ENCODE data around the gene KRTAP10-10. TPM values are rescaled to one million over a fixed set of nuclear protein-coding genes. Genes with fewer than 3 reads are reported as not detected.

Gene KRTAP10-10
- total RNA-seq, 1 donor from 2014 or later: not detected

GRCh38 chr21:44603109-44603875, 33.9 kb upstream of the KRTAP10-10 start:
- H3K9ac ChIP-seq (ENCODE audit: low read length): no peak overlapping the region
- no peak overlapping the region for H2AFZ ChIP-seq (ENCODE audit: low read depth, low read length)
- H4K20me1 ChIP-seq (ENCODE audit: insufficient read depth, low read length): no peaks in the 10 kb centered on the region
- H3K79me2 ChIP-seq (ENCODE audit: insufficient read depth, low read length): no peaks in the 10 kb centered on the region
- no peaks in the 10 kb centered on the region for H3K36me3 ChIP-seq (ENCODE audit: insufficient read depth, low read length)
- H3K27me3 ChIP-seq (ENCODE audit: insufficient read depth, low read length): no peaks in the 10 kb centered on the region
- H3K27ac ChIP-seq (ENCODE audit: low read depth, low read length): no peak overlapping the region
- H3K9me3 ChIP-seq (ENCODE audit: insufficient read depth, low read depth, low read length): peaks cover 3% of the 10 kb centered on the region
- Mint-ChIP-seq H3K27ac (ENCODE audit: unreplicated experiment) (no peak overlapping the region), H3K4me1 (ENCODE audit: low read depth, unreplicated experiment) (no peaks in the 10 kb centered on the region), H3K36me3 (ENCODE audit: low read depth, unreplicated experiment) (peaks cover 2% of the 10 kb centered on the region), H3K9me3 (ENCODE audit: unreplicated experiment) (peaks cover 11% of the 10 kb centered on the region), H3K27me3 (ENCODE audit: low read depth, unreplicated experiment) (peaks cover 41% of the 10 kb centered on the region), H3K4me3 (ENCODE audit: unreplicated experiment) (no peak overlapping the region)
- no peaks in the 10 kb centered on the region for H3K4me1 ChIP-seq (ENCODE audit: insufficient read depth, low read length)
- H3K4me3 ChIP-seq (ENCODE audit: insufficient read depth, low read depth, low read length): no peak overlapping the region
- TF ChIP-seq CTCF (IDR thresholded peaks at IDR 0.05; ENCODE audit: insufficient read depth, low read depth, low read length): no peak
- no peak for TF ChIP-seq EZH2 (IDR thresholded peaks at IDR 0.05; ENCODE audit: insufficient read depth, low read length)
- H3K4me2 ChIP-seq (ENCODE audit: low read length): no peak overlapping the region
- DNase-seq (ENCODE audit: low read depth) (no peak), FAIRE-seq (no peak)

GRCh38 chr21:44603911-44604310, 33.2 kb upstream of the KRTAP10-10 start:
- H3K27ac ChIP-seq (ENCODE audit: low read depth, low read length): no peak overlapping the region
- FAIRE-seq: no peak
- no peaks in the 10 kb centered on the region for H4K20me1 ChIP-seq (ENCODE audit: insufficient read depth, low read length)
- H3K36me3 ChIP-seq (ENCODE audit: insufficient read depth, low read length): no peaks in the 10 kb centered on the region
- no peak overlapping the region for H3K9ac ChIP-seq (ENCODE audit: low read length)
- peaks cover 10% of the 10 kb centered on the region for H3K9me3 Mint-ChIP-seq (ENCODE audit: unreplicated experiment)
- no peaks in the 10 kb centered on the region for H3K4me1 Mint-ChIP-seq (ENCODE audit: low read depth, unreplicated experiment)
- no peak overlapping the region for H3K4me3 ChIP-seq (ENCODE audit: insufficient read depth, low read depth, low read length)
- TF ChIP-seq EZH2 (IDR thresholded peaks at IDR 0.05; ENCODE audit: insufficient read depth, low read length) (no peak), CTCF (IDR thresholded peaks at IDR 0.05; ENCODE audit: insufficient read depth, low read depth, low read length) (no peak)
- H3K79me2 ChIP-seq (ENCODE audit: insufficient read depth, low read length): no peaks in the 10 kb centered on the region
- no peaks in the 10 kb centered on the region for H3K4me1 ChIP-seq (ENCODE audit: insufficient read depth, low read length)
- H3K27ac Mint-ChIP-seq (ENCODE audit: unreplicated experiment): no peak overlapping the region
- H3K27me3 ChIP-seq (ENCODE audit: insufficient read depth, low read length): no peaks in the 10 kb centered on the region
- H3K4me3 Mint-ChIP-seq (ENCODE audit: unreplicated experiment): no peak overlapping the region
- no peak overlapping the region for H3K4me2 ChIP-seq (ENCODE audit: low read length)
- H3K27me3 Mint-ChIP-seq (ENCODE audit: low read depth, unreplicated experiment): peaks cover 41% of the 10 kb centered on the region
- H3K36me3 Mint-ChIP-seq (ENCODE audit: low read depth, unreplicated experiment): peaks cover 2% of the 10 kb centered on the region
- no peak for DNase-seq (ENCODE audit: low read depth)
- peaks cover 3% of the 10 kb centered on the region for H3K9me3 ChIP-seq (ENCODE audit: insufficient read depth, low read depth, low read length)
- H2AFZ ChIP-seq (ENCODE audit: low read depth, low read length): no peak overlapping the region

GRCh38 chr21:44606495-44606894, 30.7 kb upstream of the KRTAP10-10 start:
- Histone ChIP-seq H3K9ac (ENCODE audit: low read length) (no peak overlapping the region), H3K9me3 (ENCODE audit: insufficient read depth, low read depth, low read length) (peaks cover 3% of the 10 kb centered on the region), H3K4me1 (ENCODE audit: insufficient read depth, low read length) (no peaks in the 10 kb centered on the region), H3K4me2 (ENCODE audit: low read length) (no peak overlapping the region), H4K20me1 (ENCODE audit: insufficient read depth, low read length) (no peaks in the 10 kb centered on the region), H3K36me3 (ENCODE audit: insufficient read depth, low read length) (no peaks in the 10 kb centered on the region), H3K79me2 (ENCODE audit: insufficient read depth, low read length) (no peaks in the 10 kb centered on the region), H3K4me3 (ENCODE audit: insufficient read depth, low read depth, low read length) (no peak overlapping the region), H3K27ac (ENCODE audit: low read depth, low read length) (no peak overlapping the region), H3K27me3 (ENCODE audit: insufficient read depth, low read length) (no peaks in the 10 kb centered on the region), H2AFZ (ENCODE audit: low read depth, low read length) (no peak overlapping the region)
- Mint-ChIP-seq H3K27ac (ENCODE audit: unreplicated experiment) (no peak overlapping the region), H3K27me3 (ENCODE audit: low read depth, unreplicated experiment) (peaks cover 29% of the 10 kb centered on the region), H3K9me3 (ENCODE audit: unreplicated experiment) (peaks cover 21% of the 10 kb centered on the region), H3K4me3 (ENCODE audit: unreplicated experiment) (no peak overlapping the region), H3K36me3 (ENCODE audit: low read depth, unreplicated experiment) (peaks cover 2% of the 10 kb centered on the region), H3K4me1 (ENCODE audit: low read depth, unreplicated experiment) (no peaks in the 10 kb centered on the region)
- TF ChIP-seq CTCF (IDR thresholded peaks at IDR 0.05; ENCODE audit: insufficient read depth, low read depth, low read length) (no peak), EZH2 (IDR thresholded peaks at IDR 0.05; ENCODE audit: insufficient read depth, low read length) (no peak)
- DNase-seq (ENCODE audit: low read depth) (no peak), FAIRE-seq (no peak)

Measured in astrocyte (in vitro differentiated cells and primary cell).